GM13977 (cell line): Measurements from ENCODE around the gene ZNF839.

Experiments
- DNase-seq: peaks from one replicate; pipeline ENCODE4 v3.0.0; 2012; ENCODE audit warnings: low spot score
- in situ Hi-C: fragments of 300-500 bp; cut with MboI; formaldehyde crosslinking; loops from one replicate; pipeline ENCODE4 v1.12.0; 2022; ENCODE audit warnings: low sequenced_read_pairs, low pct_unique_long_range_greater_than_20kb, mixed read lengths, inconsistent platforms; ENCODE audit not compliant: unreplicated experiment
- TF ChIP-seq, protein P1 (sequence below): IDR thresholded peaks from 2 replicates; pipeline ENCODE4 v1.5.1; 2012; ENCODE audit warnings: mild to moderate bottlenecking, control low read depth; ENCODE audit not compliant: insufficient read depth; ENCODE audit errors: extremely low read depth, missing control alignments

ZNF839 gene

DNA sequence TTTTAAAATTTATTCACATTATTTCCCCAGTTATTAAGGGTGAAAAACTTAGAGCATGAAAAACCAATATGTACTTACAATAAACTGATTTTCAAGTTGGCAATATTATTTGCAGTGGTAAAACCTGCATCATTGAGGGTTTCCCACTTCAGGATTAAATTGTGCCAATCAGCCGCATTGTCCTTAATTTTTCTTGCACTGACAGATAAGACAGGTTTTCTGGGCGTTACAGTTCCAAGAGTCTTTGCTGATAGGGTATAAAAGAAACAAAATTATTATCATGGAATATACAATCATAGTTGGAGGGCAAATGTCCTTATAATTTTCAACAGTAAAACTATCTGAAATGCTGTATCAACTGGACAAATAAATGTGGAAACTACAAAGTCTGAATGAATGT, 39.8 kb downstream of the ZNF839 start:
- in situ Hi-C loops: no loop called here
- TF ChIP-seq, protein P1, sequence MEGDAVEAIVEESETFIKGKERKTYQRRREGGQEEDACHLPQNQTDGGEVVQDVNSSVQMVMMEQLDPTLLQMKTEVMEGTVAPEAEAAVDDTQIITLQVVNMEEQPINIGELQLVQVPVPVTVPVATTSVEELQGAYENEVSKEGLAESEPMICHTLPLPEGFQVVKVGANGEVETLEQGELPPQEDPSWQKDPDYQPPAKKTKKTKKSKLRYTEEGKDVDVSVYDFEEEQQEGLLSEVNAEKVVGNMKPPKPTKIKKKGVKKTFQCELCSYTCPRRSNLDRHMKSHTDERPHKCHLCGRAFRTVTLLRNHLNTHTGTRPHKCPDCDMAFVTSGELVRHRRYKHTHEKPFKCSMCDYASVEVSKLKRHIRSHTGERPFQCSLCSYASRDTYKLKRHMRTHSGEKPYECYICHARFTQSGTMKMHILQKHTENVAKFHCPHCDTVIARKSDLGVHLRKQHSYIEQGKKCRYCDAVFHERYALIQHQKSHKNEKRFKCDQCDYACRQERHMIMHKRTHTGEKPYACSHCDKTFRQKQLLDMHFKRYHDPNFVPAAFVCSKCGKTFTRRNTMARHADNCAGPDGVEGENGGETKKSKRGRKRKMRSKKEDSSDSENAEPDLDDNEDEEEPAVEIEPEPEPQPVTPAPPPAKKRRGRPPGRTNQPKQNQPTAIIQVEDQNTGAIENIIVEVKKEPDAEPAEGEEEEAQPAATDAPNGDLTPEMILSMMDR: no peak
- DNase-seq: no peak

DNA sequence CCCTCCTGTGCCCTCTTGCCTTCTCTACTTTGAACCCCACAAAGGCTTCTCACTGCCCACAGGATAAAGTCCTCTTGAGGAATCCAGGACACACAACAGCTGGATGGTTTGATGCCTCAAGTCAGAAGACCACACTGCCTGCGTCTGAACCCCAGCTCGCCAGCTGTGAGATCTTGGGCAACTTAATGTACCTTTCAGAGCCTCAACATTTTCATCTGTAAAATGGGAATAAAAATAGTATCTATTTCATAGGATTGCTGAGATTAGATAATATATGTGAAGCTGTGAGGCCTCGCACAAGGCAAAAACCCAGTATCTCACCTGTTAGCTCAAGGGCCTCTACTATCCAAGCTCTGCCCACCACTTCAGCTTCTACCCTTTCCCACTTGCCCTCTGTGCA, 40.8 kb downstream of the ZNF839 start:
- DNase-seq: no peak
- in situ Hi-C loops: no loop called here
- TF ChIP-seq, protein P1: no peak

DNA sequence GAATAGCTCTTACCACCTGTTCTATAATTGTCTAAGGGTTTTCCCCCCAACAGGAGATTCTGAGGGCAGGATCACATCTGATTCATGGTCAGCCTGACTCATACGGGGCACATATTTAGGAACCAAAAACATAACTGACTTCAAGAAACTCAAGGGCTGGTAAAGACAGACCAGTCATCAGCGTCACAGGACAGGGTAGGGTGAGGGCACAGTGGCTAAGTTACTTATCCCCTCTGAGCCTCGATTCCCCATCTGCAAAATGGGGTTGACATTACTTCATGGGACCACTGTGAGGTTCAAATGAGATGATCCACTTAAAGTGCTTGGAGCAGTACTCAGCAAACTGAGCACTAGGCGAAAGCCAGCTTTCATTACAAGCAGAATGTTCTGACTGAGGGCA, 42.5 kb downstream of the ZNF839 start:
- TF ChIP-seq, protein P1: no peak
- DNase-seq: peak; percentile 73
- in situ Hi-C loops: no loop called here

DNA sequence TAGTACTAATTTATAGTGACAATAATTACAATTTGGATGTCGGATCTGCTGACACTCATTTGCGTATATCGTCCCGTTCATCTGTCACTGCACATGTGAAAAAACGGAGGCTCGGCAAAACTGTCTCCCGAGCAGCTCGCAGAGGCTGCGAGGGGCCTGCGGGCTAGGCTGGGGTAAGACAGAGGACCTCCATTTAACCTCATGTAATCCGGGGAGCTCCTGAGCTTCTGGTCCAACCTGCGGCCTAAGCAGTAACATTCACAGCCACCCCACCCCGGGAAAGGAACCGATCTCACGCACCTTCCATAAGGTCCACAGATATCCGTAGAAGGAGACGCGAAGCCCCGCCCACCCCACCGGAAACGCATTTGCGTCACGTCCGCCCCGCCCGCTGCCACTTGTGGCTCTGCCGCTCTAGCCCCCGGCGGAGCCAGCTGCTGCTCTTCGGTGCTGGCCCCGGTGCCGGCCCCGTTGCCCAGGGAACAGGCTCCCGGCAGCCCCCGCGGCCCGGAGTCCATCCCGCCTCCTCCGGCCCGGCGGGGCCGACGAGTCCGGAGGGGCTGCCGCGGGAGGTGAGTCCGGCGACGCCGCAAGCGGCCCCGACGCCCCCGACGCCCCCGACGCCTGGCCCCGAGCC, 43.1 kb downstream of the ZNF839 start, which contains the start of the genes CINP and TECPR2:
Gene CINP, minus strand, starts transcription at position 346 of the 637 bp plus-strand sequence. Its CDS starts 39 bp downstream, at position 307.
Gene TECPR2, plus strand, starts transcription at position 397 of the 637 bp plus-strand sequence. CDS start 13,781 bp downstream, outside the sequence.
- DNase-seq: peak; percentile 96
- in situ Hi-C loops: no loop called here
- TF ChIP-seq, protein P1: no peak

DNA sequence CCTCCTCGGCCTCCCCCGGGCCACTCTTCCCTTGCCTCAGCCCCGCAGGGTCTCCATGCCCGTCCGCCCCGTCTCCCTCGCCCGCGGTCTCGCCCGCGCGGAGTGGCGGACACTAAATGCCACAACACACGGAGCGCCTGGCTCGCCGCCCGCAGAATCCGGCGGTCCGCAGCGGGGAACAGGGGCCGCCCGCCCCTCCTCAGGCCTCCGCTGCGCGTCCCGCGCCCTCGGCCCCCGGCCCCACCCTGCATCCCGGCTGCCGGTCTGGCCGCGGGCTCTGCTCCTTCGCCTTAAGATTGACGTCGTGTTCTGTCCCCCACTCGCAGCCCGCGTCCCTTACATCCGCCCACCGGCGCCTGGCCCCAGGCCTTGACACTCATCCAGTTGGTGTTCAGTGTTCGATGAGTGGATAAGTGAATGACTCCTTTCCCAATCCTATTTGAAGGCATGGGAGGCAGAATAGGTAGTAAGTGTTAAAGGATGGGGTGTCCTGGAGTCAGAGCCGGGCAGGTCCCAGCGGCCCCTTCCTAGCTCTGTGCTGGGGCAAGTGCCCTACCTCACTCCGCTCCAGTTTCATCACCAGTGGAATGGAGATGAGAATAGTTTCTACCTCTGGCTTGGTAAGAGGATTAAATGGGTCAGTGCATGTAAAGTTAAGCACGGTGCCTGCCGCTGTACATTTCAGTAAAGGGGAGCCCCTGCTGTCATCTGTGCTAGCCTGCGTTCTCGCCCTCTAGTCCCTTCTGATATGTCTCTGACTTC, 43.8 kb downstream of the ZNF839 start:
- in situ Hi-C loops: no loop called here
- no peak for DNase-seq
- TF ChIP-seq, protein P1: no peak

DNA sequence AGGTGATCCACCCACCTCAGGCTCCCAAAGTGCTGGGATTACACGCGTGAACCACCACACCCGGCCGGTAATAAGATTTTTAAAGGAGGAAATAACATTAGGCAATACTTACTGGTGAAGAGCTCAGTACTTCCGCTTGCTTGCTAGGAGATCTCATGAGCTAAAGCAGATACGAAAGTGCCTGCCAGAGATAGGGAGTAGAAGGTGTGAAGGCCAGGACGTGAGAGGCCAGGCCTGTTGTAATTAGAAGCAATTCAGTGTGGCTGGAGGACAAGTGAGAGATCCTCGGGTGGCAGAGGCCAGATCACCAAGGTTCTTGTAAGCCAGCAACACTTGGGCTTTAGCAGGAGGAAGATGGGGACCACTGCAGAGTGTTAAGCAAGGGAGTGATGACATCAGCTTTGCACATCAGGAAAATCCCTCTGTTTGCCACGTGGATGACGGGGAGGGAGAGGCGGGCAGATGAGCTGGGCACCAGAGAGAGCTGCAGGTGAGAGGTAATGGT, 50.8 kb downstream of the ZNF839 start:
- TF ChIP-seq, protein P1: no peak
- DNase-seq: no peak
- in situ Hi-C loops: no loop called here
